ENCODE results near the gene FAM221A. TPM values are rescaled to one million over a fixed set of nuclear protein-coding genes. Genes with fewer than 3 reads are reported as not detected.

Gene FAM221A, protein sequence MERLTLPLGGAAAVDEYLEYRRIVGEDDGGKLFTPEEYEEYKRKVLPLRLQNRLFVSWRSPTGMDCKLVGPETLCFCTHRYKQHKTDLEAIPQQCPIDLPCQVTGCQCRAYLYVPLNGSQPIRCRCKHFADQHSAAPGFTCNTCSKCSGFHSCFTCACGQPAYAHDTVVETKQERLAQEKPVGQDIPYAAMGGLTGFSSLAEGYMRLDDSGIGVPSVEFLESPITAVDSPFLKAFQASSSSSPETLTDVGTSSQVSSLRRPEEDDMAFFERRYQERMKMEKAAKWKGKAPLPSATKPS
- total RNA-seq (2022; extraction: Qiagen RNA extraction) = 0.20 to 0.71 TPM (median 0.46 TPM) in 5 replicates

DNA sequence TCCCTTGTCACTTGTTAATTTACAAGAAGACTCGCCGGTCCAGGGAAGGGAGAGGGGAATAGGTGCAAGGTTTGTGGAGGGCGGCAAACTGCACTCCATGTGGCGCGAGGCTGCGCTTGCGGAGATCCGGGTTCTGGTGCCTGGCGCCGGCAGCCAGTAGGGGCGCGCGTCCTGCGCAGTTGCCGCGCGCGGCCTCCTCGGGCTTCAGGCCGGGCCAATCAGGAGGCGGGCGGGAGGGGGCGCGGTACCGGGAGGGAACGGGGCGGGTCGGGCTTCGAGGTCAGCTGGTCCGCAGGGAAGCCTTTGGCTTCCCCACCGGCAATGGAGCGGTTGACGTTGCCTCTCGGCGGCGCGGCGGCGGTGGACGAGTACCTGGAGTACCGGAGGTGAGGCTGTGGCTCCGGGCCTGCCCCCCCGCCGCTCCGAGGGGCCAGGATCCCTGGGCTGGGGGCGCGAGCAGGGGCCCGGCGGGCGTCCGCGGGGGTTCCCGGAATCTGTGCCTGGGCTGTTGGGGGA lies at the start of gene FAM221A:
FAM221A (plus strand) TSS at position 302 of the 516 bp plus-strand sequence; CDS start at position 322, 20 bp downstream.

DNA sequence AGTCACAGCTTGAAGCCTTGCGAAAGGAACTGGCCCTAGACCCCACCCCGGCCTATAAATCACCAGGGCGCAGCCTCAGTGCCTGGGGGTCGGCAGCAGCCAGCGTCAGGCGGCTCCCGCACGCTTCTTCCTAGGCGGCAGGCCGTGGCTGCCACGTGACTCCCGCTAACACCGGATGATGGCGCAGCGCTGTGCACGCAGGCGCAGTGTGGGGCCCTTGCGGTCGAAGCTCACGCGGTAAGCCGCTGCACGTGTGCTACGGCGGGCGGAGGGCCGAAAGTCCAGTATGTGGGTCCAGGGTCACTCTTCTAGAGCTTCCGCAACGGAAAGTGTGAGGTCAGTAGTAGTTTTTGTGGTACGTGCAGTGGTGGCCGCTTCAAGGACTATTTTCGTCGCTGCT lies 30.0 kb downstream of the FAM221A start, which contains the start of gene STK31:
STK31 (plus strand) TSS at position 220 of the 400 bp plus-strand sequence; CDS start at position 287, 67 bp downstream.

Other genes starting within 250 kb of the FAM221A start
- gene IGF2BP3, start 209.7 kb upstream of the FAM221A start, total RNA-seq (2022; extraction: Qiagen RNA extraction) = 21.3 to 32.5 TPM (median 29.1 TPM) in 5 replicates
- 67.5 to 76.6 TPM (median 75.0 TPM) in 5 replicates for gene TRA2A, start 148.2 kb upstream of the FAM221A start, total RNA-seq (2022; extraction: Qiagen RNA extraction)
- 2.8 to 3.6 TPM (median 3.1 TPM) in 5 replicates for gene CCDC126, start 82.8 kb upstream of the FAM221A start, total RNA-seq (2022; extraction: Qiagen RNA extraction)
- gene STK31, start 30.0 kb downstream of the FAM221A start, total RNA-seq (2022; extraction: Qiagen RNA extraction) = 0.46 to 1.3 TPM (median 0.71 TPM) in 5 replicates

Measured in A549 treated with Mapracorat at 1 μM for 4 hours (cell line).